ENCODE measurements around the gene ZNF692.
"Not testable (repeated sequence)": the region's sequence is repeated elsewhere in the genome, so short reads cannot be mapped to it uniquely, and the experiment has no call there.

ZNF692 gene

DNA sequence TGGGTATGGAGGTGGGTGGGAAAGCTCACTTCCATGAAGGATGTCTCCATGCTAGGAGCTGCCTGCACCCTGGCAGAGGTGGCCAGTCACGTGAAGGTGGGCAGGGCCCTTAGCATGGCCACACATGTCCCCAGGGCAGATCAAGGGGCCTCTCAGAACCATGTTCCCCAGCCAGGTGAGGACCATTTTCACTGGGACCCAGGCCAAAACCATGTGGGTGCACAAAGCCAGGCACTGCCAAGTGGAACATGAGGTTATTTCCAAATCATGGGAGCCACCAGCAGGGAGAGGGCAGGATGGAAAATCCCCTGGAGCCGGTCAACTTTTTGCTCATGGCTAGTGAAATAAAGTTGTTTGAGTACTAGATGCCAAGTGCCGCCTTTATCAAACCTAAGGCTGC, 9.7 kb downstream of the ZNF692 start:
- DNase-seq = no peak

GRCh38 chr1:248848602-248849001, 10.3 kb downstream of the ZNF692 start:
- no peak for DNase-seq

DNA sequence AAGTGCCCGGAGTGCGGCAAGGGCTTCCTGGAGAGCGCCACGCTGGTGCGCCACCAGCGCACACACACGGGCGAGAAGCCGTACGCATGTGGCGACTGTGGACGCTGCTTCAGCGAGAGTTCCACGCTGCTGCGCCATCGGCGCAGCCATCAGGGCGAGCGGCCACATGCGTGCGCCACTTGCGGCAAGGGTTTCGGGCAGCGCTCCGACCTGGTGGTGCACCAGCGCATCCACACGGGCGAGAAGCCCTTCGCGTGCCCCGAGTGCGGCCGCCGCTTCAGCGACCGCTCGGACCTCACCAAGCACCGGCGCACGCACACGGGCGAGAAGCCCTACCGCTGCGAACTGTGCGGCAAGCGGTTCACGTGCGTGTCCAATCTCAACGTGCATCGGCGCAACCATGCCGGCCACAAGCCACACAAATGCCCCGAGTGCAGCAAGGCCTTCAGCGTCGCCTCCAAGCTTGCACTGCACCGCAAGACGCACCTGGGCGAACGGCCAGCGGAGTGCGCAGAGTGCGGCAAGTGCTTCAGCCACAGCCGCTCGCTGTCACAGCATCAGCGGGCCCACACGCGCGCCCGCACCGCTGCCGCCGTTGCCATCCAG, 10.8 kb downstream of the ZNF692 start:
- DNase-seq = no peak

GRCh38 chr1:248847181-248847955, 11.5 kb downstream of the ZNF692 start:
- DNase-seq = no peak

DNA sequence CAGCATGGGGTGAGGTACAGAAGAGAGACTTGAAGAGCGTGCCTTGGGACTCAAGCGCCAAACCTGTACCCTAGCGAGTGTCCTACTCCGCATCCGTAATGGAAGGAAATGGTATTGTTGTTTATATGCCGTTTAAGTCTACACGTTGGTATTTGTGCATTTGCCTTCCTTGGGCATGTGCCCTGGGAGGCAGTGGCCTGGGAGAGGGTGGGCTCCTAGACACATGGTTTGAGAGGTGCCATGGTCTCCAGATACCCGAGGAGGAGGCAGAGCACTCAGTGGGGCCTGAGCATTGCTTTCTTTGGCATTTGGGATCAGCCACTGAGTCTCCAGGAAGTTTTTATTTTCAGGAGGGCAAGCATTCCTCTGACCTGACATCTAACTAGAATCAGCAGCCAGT, 14.4 kb downstream of the ZNF692 start:
- DNase-seq = no peak

- no peak for DNase-seq
Measured at GRCh38 chr1:248843687-248844086, 15.2 kb downstream of the ZNF692 start.

DNA sequence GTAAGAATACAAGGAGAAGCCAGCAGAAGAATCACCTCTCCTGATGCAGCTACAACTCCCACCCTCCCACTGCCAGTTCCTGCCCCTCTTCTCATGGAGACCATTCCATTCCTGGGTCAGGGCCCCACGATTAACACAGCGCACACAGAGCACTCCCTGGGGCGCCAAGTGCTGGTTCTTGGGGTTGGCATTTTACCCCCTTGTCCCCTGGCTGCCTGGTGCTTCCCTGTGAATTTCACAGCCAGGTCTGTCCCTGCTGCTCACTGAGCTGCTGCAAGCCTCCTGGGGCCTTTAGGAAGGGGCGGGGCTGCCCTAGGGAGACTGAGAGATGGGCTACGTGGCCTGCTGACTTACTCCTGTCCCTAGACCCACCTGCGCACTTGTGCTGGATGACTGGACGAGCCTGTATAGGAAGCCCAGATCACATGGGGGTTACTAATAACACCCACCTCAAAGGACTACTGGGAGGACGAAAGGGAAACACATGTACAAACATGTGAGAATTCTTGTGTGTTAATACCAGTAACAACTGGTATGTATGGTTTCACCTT, 16.0 kb downstream of the ZNF692 start:
- DNase-seq = no peak

DNA sequence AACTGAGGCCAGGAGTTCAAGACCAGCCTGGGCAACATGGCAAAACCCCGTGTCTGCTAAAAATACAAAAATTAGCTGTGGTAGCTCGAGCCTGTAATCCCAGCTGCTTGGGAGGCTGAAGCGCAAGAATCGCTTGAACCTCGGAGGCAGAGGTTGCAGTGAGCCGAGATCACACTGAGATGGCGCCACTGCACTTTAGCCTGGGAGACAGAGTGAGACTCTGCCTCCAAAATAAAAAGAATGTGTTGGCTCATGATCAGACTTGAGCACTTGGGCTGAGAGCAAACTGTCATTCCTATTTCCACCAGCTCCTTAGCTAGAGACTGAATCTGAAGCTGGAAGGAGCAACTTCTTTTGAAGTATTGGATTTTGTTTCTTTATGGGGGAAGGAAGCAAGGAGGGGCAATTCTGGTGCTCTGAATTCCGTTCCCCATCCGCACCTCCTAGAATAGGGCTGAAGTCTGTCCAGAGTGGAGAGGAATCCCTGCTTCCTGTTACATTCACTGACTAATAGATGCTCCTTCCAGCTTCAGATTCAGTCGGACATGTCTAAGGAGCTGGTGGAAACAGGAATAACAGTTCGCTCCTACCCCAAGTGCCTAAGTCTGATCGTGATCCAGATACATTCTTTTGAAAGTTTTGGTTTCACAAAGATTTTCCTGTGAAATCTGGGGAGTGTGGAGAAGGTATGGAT, 17.0 kb downstream of the ZNF692 start:
- DNase-seq = no peak

GRCh38 chr1:248840946-248841345, 17.9 kb downstream of the ZNF692 start:
- no peak for DNase-seq

DNA sequence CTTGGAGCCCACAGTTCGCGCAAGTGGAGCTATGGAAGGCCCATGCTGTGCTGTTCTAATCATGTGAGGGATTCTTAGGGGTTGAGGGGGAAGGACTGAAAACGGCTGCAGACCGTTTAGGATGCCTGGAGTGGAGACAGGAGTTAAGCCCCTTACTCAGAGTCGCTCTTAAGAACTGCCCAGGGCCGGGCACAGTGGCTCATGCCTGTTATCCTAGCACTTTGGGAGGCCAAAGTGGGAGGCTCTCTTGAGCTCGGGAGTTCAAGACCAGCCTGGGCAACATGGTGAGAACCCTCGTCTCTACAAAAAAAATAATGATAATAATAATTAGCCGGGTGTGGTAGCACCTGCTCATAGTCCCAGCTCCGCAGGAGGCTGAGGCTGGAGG, 19.7 kb downstream of the ZNF692 start:
- DNase-seq = no peak

DNA sequence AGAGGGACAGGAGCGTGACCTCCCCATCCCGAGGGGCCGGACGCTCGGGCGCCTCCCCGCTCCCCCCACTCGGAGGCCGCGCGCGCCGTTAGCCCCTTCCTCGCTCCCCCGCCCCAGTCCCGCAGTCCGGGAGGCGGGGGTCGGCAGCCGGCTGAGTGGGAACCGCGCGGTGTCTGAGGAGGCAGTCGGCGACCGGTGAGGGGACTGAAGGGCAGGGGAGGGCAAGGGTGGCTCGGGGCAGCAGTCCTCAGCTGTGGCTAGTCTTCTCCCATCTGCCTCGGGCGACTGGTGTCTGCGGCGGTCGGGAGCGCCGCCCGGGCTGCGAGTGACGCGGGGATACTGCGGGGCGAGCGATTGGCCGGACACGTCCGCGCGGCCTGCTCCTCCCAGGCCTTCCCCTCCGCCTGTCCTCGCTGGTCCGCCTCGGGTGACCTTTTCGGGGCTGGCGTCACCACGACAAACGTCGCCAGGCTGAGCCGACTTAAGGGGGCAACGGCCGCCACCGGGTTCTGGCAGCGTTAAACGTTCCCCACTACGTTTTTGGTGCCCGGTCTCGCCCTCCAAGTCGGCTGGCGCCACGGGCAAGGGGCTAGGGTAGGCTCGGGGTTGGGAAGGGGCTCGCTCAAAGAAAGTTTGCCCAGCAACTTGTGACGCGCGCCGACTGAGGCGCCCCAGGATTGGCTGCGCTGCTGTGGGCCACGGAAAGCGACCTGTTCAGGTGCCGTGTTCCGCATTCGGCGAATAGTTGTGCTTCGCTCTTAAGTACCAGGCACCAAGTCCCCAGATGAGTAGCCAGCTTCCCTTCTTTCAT, 20.3 kb downstream of the ZNF692 start:
- DNase-seq = peak; percentile 43

- peak; percentile 91 for DNase-seq
Measured at GRCh38 chr1:248837781-248838356, 21.0 kb downstream of the ZNF692 start, which contains the start of gene ZNF672. TSS of gene ZNF672 (plus strand) at chr1:248838224. CDS start at chr1:248847275, 9,051 bp downstream.

DNA sequence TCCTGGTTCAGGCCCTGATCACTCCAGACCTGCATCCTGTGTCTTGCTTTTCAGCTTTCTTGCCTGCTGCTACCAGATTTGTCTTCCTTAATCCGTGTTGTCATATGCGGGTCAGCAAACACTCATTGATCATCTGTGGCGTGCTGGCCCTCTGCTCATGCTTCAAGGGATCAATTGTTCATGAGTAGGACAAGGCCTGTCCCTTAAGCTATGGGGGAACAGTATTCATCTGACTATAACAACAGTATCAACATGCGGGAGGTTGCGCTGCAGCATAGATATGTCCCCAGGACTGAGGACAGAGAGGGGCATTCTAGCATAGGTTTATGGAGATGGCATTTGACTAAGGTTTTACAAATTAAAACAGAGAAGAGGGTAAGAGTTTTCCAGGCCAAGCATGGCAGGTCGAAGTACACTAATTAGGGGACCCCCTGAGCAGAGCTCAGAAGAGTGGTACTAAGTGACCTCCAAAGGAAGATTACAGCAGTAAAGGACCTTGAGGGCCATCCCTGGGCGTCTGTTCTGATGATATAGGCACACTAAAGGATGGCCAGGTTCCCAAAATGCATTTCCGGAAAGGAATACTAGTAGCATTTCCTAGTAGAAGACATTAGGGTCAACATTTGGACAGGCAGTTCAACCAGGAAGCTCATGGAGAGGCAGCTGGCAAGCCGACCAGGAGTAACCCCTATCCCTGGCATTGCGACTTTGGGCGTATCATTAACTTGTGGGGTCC, 21.7 kb downstream of the ZNF692 start:
- peak; percentile 56 for DNase-seq

- DNase-seq = no peak
Measured at GRCh38 chr1:248834343-248834940, 24.4 kb downstream of the ZNF692 start.

GRCh38 chr1:248831842-248832241, 27.0 kb downstream of the ZNF692 start:
- DNase-seq = no peak

- DNase-seq = not testable (repeated sequence)
Measured at GRCh38 chr1:248830718-248831017, 28.2 kb downstream of the ZNF692 start.

DNA sequence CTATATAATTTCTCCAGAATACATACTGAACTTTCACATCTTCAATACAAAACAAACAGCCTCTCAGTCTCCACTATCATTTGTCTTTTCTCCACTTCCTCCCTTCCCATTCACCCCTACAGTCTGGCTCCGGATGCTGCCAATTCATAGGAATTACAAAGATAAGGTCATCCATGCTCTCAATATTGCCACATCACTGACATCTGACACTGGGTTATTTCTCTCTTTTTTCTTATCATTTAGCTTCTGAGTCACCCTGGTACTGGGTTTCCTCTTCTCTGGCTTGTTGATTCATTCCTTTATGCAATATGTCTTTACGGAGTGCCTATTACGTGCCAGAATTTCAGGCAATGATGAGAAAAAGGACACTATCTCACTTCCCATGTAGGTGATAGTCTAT, 30.0 kb downstream of the ZNF692 start:
- no peak for DNase-seq

- peak; percentile 90 for DNase-seq
Measured at GRCh38 chr1:248825909-248826760, 32.8 kb downstream of the ZNF692 start, which contains the start of gene SH3BP5L. TSS of gene SH3BP5L (minus strand) at chr1:248825915. CDS start at chr1:248824935, 980 bp downstream.

DNA sequence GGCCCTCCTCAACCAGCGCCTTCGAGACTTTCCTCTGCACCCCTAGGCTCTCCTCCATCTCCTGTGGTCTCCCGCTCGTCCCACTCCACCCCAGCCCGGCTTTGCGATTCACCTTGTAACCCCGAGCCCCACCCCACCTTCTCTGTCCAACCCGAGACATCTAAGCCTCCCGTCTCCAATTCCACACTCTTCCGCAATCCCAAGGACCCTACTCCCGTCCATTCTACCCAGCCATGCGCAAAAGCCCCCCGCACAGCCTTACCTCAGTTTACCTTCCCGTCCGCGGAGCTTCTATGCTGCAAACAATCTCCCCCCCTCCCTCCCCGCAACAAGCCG, 33.3 kb downstream of the ZNF692 start:
- DNase-seq = no peak

DNA sequence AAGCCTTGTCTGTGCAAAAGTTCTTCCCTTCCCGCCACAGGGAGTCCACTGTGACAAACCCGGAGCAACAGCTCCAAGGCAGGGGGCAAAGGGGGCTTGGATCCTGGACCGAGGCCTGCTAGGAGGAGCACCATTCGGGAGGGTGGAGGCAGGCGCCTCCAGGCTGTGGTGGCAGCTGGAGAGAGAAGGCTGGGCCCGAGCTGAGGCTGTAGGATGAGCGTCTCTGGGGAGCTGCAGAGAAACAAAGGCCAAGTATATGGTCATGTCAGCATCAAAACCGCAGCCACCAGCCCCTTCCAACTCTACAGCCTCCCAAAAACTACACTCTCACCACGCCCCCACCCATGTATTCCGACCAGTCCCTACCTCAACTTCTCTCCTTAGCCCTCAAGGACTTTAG, 33.7 kb downstream of the ZNF692 start:
- DNase-seq = no peak

DNA sequence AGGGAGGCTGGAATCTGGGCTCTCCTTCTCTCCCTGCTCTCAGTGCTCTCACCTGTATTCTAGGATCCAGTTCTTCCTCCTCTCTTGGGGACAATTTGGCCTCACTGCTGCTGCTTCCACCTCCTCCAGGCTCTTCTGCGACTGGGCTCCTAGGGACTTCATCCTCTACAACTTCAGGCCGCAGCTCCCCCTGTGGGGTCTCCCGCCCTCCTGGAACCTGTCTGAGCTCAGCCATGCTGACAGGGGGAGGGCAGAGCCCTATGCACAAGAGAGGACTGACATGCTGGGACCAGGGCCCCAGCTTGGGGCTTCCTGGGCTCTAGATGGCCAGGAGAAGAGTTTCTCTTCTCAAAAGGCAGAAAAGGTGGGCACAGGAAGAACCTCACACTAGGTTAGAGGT, 34.2 kb downstream of the ZNF692 start:
- DNase-seq = no peak

Measured in NCI-H2029 treated with DMSO at 0.1 percent for 48 hours (cell line).